ENCODE data around the gene BCL7A. TPM values are rescaled to one million over a fixed set of nuclear protein-coding genes. Genes with fewer than 3 reads are reported as not detected.

Gene BCL7A
- polyA plus RNA-seq, 1 donor from 2014 or later, result 51.3 TPM

GRCh38 chr12:121989276-121990113, 32.2 kb upstream of the BCL7A start:
- no peak for TF ChIP-seq RAD21 (conservative IDR thresholded peaks at IDR 0.05)
- TF ChIP-seq EP300 (conservative IDR thresholded peaks at IDR 0.05; ENCODE audit: poor library complexity, severe bottlenecking), result no peak
- no peak for TF ChIP-seq CTCF (IDR thresholded peaks at IDR 0.05; ENCODE audit: poor library complexity, severe bottlenecking)
- TF ChIP-seq POLR2AphosphoS5 (IDR thresholded peaks at IDR 0.05), result no peak
- no peak for TF ChIP-seq MXI1 (conservative IDR thresholded peaks at IDR 0.05; ENCODE audit: poor library complexity, severe bottlenecking)
- no peak for TF ChIP-seq SMC3 (conservative IDR thresholded peaks at IDR 0.05; ENCODE audit: poor library complexity)
- no peak for TF ChIP-seq TAF1 (IDR thresholded peaks at IDR 0.05; ENCODE audit: low read depth)
- TF ChIP-seq REST (IDR thresholded peaks at IDR 0.05; ENCODE audit: borderline replicate concordance), result no peak
- TF ChIP-seq EZH2 (IDR thresholded peaks at IDR 0.05; ENCODE audit: borderline replicate concordance, insufficient read depth, low read length, poor library complexity, severe bottlenecking), result no peak
- Histone ChIP-seq H3K36me3 (ENCODE audit: insufficient read depth, low read length) (no peaks in the 10 kb centered on the region), H3F3A (ENCODE audit: insufficient read depth, low read length, poor library complexity, severe bottlenecking) (no peaks in the 10 kb centered on the region), H3K27ac (ENCODE audit: low read length) (no peak overlapping the region), H3K4me3 (ENCODE audit: low read length) (no peak overlapping the region), H3K9me3 (ENCODE audit: low read length) (no peaks in the 10 kb centered on the region), H3K27me3 (ENCODE audit: insufficient read depth, low read depth, low read length) (no peaks in the 10 kb centered on the region), H4K20me1 (ENCODE audit: insufficient read depth) (no peaks in the 10 kb centered on the region), H3K79me2 (replicated peaks; ENCODE audit: insufficient read depth, low read length) (no peaks in the 10 kb centered on the region), H3K9me2 (ENCODE audit: insufficient read depth, low read length) (no peaks in the 10 kb centered on the region), H3K4me2 (ENCODE audit: low read length) (no peak overlapping the region), H2AFZ (ENCODE audit: low read depth, low read length) (no peak overlapping the region), H3K9ac (ENCODE audit: low read length) (no peak overlapping the region)

GRCh38 chr12:121990114-121990647, 31.5 kb upstream of the BCL7A start:
- H3K4me3 ChIP-seq (ENCODE audit: low read length), result no peak overlapping the region
- H3K9ac ChIP-seq (ENCODE audit: low read length), result no peak overlapping the region
- no peak for TF ChIP-seq TAF1 (IDR thresholded peaks at IDR 0.05; ENCODE audit: low read depth)
- no peak for TF ChIP-seq RAD21 (conservative IDR thresholded peaks at IDR 0.05)
- TF ChIP-seq SMC3 (conservative IDR thresholded peaks at IDR 0.05; ENCODE audit: poor library complexity), result no peak
- no peak for TF ChIP-seq REST (IDR thresholded peaks at IDR 0.05; ENCODE audit: borderline replicate concordance)
- TF ChIP-seq EZH2 (IDR thresholded peaks at IDR 0.05; ENCODE audit: borderline replicate concordance, insufficient read depth, low read length, poor library complexity, severe bottlenecking), result no peak
- TF ChIP-seq EP300 (conservative IDR thresholded peaks at IDR 0.05; ENCODE audit: poor library complexity, severe bottlenecking), result no peak
- no peak for TF ChIP-seq MXI1 (conservative IDR thresholded peaks at IDR 0.05; ENCODE audit: poor library complexity, severe bottlenecking)
- TF ChIP-seq CTCF (IDR thresholded peaks at IDR 0.05; ENCODE audit: poor library complexity, severe bottlenecking), result no peak
- no peak for TF ChIP-seq POLR2AphosphoS5 (IDR thresholded peaks at IDR 0.05)
- H2AFZ ChIP-seq (ENCODE audit: low read depth, low read length), result no peak overlapping the region
- no peaks in the 10 kb centered on the region for H3K9me3 ChIP-seq (ENCODE audit: low read length)
- no peak overlapping the region for H3K27ac ChIP-seq (ENCODE audit: low read length)
- no peaks in the 10 kb centered on the region for H3K9me2 ChIP-seq (ENCODE audit: insufficient read depth, low read length)
- H3K27me3 ChIP-seq (ENCODE audit: insufficient read depth, low read depth, low read length), result no peaks in the 10 kb centered on the region
- H3K4me2 ChIP-seq (ENCODE audit: low read length), result no peak overlapping the region
- no peaks in the 10 kb centered on the region for H3K36me3 ChIP-seq (ENCODE audit: insufficient read depth, low read length)
- H3F3A ChIP-seq (ENCODE audit: insufficient read depth, low read length, poor library complexity, severe bottlenecking), result no peaks in the 10 kb centered on the region
- no peaks in the 10 kb centered on the region for H4K20me1 ChIP-seq (ENCODE audit: insufficient read depth)
- no peaks in the 10 kb centered on the region for H3K79me2 ChIP-seq (replicated peaks; ENCODE audit: insufficient read depth, low read length)
